ENCODE measurements around the gene PCGF5.
A peak's percentile ranks its signal among the peaks of the same experiment; 100 is the strongest.

PCGF5 gene

DNA sequence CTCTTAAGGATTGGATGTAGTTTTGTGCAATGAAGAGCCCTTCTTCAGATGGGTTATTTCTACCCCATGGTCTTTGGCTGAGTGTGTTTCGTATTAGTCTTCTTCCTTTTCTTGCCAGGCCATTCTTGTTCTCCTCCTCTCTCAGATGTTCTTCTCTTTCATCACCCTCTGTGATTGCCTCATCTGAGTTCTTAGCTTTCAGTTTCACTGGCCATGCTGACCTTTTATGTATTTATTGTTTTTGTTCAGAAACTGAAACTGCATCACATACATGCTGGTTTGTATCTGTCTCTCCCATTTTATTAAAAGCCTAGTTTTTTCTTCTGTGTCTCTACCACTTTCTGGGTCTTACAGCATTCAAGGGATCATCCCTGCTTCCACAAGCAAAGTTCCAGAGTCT, 21.7 kb upstream of the PCGF5 start:
- no peak for DNase-seq
- peak overlapping the region; percentile 8 to 24 for H3K4me3 Mint-ChIP-seq

DNA sequence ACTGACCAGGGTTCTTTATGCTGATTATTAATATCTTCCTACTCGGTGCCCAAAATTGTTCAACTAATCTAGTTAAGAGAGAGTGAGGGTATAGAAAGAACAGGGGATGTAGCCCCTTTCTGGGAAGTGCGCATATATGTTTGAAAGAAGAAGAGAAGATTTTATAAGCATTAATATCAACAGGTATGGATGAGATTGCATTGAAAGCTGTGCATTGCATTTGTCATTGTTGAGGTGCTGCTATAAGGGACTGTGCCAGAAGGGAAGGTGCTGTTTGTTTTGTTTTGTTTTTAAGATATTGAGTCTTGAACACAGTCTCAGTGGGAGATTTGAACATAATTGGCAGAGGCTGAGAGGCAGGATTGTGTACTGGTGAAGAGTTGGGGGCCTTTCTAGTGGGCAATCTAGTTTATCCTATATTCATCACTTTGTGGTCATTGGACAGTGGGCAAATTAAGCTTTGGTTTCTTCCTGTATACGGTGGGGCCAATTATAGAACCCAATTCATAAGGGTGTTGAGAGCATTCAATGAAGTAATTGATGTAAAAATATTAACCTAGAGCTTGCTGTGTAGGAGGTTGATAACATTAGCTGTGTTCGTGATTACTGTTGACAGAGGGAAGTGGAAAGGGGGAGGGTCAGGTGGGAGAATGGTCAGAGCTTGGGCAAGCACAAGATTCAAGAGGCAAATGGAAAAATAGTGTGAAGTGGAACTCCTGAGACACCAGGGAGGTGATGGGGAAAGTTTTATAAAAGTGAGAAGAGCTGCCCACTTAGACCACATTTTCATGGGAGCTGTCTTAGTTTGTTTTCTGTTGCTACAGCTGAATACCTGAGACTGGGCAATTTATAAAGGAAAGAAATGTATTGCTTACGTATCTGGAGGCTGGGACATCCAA, 19.9 kb upstream of the PCGF5 start:
- H3K9me3 Mint-ChIP-seq: peaks cover 3 to 6% of the 10 kb centered on the region in 2 donors
- peak overlapping the region; percentile 67 to 68 for H3K4me3 Mint-ChIP-seq
- peaks cover 59 to 80% of the 10 kb centered on the region in 2 donors for H3K4me1 Mint-ChIP-seq
- DNase-seq (peak; percentile 26), ATAC-seq (replicated peaks) (peak; percentile 58 to 63)
- peak overlapping the region; percentile 95 for H3K27ac Mint-ChIP-seq
- peaks cover 16 to 18% of the 10 kb centered on the region in 2 donors for H3K36me3 Mint-ChIP-seq
- H3K27me3 Mint-ChIP-seq: no peaks in the 10 kb centered on the region

More for the DNA sequence above, 21.7 kb upstream of the PCGF5 start:
- H3K27ac Mint-ChIP-seq: peak overlapping the region; percentile 21
- H3K36me3 Mint-ChIP-seq: peaks cover 22 to 31% of the 10 kb centered on the region in 2 donors
- peaks cover 62 to 79% of the 10 kb centered on the region in 2 donors for H3K4me1 Mint-ChIP-seq
- H3K9me3 Mint-ChIP-seq: peaks cover 9 to 12% of the 10 kb centered on the region in 2 donors
- ATAC-seq (replicated peaks): peak; percentile 49 to 58
- H3K27me3 Mint-ChIP-seq: no peaks in the 10 kb centered on the region

DNA sequence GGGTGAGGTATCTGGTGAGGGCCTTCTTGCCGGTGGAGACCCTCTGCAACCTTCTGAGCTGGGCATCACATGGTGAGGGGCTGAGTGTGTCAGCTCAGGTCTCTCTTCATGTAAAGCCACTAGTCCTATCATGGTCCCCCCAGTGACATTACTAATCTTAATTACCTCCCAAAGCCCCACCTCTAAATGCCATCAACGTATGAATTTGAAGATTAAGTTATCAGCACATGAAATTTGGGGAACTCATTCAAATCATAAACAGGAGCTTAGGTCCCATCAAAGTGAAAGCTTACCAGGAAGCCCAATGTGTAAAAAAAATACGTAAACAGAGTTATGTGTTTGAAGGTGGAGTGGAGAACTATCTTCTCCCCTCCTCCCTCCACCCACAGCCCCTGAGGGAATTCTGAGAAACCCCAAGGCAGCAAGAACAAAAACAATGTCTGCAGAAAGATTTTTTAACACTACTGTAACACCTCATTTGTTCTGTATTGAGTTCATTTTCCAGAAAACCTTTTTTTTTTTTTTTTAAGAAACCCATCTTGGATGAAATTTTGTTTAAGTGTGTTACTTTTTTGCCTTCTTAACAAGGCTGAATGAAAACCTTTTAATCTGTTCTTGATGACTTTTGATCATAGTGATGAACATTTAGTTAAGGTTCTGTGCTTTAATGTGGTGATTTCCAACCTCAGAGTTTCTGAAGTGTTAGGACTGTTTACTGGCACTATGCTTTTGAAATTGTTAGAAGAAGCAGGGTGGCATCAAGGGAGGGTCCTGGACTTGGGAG, 19.1 kb upstream of the PCGF5 start:
- H3K36me3 Mint-ChIP-seq: peaks cover 17% of the 10 kb centered on the region in 2 donors
- H3K27ac Mint-ChIP-seq: peak overlapping the region; percentile 95
- H3K9me3 Mint-ChIP-seq: peaks cover 3 to 6% of the 10 kb centered on the region in 2 donors
- H3K27me3 Mint-ChIP-seq: no peaks in the 10 kb centered on the region
- peak overlapping the region; percentile 67 to 68 for H3K4me3 Mint-ChIP-seq
- DNase-seq: peak; percentile 76
- H3K4me1 Mint-ChIP-seq: peaks cover 65 to 87% of the 10 kb centered on the region in 2 donors
- ATAC-seq (replicated peaks): peak; percentile 77 to 84

DNA sequence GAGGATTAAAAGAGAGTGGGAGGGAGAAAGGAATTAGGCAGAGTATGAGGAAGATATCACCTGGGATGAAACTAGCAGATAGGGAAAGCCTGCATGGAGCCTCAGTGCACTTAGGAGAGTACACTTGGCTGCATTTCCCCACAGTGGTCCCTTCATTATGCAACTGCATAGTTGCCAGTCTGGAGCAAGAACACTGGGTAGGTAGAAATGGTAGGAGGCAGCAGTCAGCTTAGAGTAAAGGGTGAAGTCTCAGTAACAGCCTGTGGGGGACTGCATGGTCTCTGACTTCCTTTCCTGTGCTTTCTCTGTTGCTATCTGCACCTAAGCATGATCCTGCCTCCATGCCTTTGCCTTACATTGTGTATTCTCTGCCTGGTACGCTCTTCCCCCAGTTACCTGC, 14.0 kb upstream of the PCGF5 start:
- Mint-ChIP-seq H3K36me3 (peaks cover 3 to 12% of the 10 kb centered on the region in 2 donors), H3K9me3 (no peaks in the 10 kb centered on the region), H3K27ac (peak overlapping the region; percentile 59), H3K4me3 (peak overlapping the region; percentile 11 to 18), H3K4me1 (peaks cover 54 to 84% of the 10 kb centered on the region in 2 donors), H3K27me3 (no peaks in the 10 kb centered on the region)
- DNase-seq (no peak), ATAC-seq (replicated peaks) (peak; percentile 61 to 62)

DNA sequence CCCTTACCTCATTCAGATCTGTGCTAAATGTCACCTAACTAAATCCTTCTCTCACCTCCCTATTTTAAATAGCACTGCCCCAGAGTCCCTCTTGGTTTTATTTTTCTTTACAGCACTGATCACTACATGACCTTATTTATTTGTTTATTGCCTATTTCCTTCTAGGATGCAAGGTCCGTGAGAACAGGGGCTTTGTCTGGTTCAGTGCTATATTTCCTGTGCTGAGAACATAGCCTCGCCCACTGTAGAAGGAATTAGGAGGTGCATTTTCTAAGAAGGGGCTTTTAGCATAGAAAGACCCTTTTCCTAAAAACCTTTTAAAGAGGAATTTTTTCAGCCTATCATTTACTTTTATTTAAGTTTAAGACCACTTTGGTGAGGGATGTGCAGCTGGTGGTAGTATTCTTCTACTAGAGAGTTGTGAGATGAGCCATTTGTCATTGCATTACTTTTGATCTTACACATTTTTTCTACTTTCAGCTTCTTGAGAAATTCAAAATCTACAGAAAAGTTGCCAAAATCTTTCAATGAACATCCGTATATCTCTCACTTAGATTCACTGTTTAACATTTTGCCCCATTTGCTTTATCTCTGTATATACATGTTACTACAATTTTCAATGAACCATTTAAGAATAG, 13.5 kb upstream of the PCGF5 start:
- no peaks in the 10 kb centered on the region for H3K9me3 Mint-ChIP-seq
- H3K27me3 Mint-ChIP-seq: no peaks in the 10 kb centered on the region
- H3K4me3 Mint-ChIP-seq: peak overlapping the region; percentile 11 to 18
- ATAC-seq (replicated peaks) (peak; percentile 25 to 30), DNase-seq (no peak)
- H3K27ac Mint-ChIP-seq: peak overlapping the region; percentile 59
- peaks cover 58 to 85% of the 10 kb centered on the region in 2 donors for H3K4me1 Mint-ChIP-seq
- H3K36me3 Mint-ChIP-seq: peaks cover 3 to 12% of the 10 kb centered on the region in 2 donors

DNA sequence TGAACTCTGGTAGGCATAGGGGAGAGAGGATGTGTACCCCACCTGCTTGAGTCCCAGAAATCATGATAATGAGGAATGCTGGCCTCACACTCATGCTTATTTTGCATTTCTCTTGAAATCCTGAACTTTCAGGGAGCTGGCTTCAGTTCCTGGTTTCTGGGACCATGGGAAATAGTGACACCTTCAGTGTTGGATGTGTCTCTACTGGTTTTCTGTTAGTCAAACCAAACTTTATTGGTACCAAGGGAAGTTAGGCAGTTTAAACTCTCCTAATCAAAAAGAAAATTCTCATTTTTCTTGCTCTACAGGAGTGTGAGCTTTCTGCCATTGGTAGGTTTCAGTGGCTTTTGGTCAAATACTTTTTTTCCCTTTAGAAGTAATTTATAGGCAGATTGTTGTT, 11.8 kb upstream of the PCGF5 start:
- Mint-ChIP-seq H3K4me1 (peaks cover 50 to 75% of the 10 kb centered on the region in 2 donors), H3K27ac (peak overlapping the region; percentile 62)

DNA sequence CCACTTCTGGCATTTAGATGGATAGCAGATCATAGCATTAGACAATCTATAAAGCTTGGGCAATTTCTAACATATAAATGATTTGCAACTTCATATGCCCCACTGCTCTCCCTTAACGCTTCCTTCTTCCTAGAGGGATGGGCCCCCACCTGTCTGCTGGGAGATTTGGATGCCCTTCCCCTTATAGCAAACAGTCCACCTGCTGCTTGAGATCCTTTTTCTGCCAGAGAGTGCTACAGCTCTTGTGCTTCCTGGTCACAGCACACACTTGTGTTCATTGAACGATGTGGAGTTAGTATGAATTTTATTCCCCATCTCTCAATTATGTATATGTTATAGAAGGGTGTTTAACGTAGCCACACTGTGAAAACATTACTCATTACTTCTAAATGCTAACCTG, 10.4 kb upstream of the PCGF5 start:
- no peaks in the 10 kb centered on the region for H3K9me3 Mint-ChIP-seq
- ATAC-seq (replicated peaks): peak; percentile 2 to 14
- no peak for DNase-seq
- peaks cover 51 to 78% of the 10 kb centered on the region in 2 donors for H3K4me1 Mint-ChIP-seq
- peaks cover 3 to 12% of the 10 kb centered on the region in 2 donors for H3K36me3 Mint-ChIP-seq
- H3K27ac Mint-ChIP-seq: peak overlapping the region; percentile 26
- peak overlapping the region in 1 of 2 donors; percentile 25 for H3K4me3 Mint-ChIP-seq
- no peaks in the 10 kb centered on the region for H3K27me3 Mint-ChIP-seq

More for the DNA sequence above, 11.8 kb upstream of the PCGF5 start:
- H3K36me3 Mint-ChIP-seq: peaks cover 3 to 12% of the 10 kb centered on the region in 2 donors
- DNase-seq (no peak), ATAC-seq (replicated peaks) (no peak)
- H3K9me3 Mint-ChIP-seq: no peaks in the 10 kb centered on the region
- no peak overlapping the region for H3K4me3 Mint-ChIP-seq
- no peaks in the 10 kb centered on the region for H3K27me3 Mint-ChIP-seq

DNA sequence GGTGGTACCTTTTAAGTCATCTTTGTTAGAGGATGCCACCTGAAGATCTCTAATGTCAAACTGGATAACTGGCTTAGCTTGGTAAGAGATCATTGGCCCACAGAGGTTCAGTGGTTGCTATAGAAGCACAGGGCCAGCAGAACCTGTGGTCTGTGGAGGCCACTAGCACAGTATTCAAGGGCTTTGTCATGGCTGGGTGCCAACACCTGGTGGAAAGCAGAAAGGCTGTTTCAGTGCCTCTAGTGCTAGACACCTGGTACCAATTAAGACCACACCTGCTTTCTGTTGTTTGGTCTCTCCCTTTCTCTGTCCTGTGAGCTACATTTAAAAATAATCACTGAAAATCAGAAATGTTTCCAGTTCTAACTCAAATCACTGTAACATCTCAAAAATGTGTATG, 10.0 kb upstream of the PCGF5 start:
- Mint-ChIP-seq H3K9me3 (no peaks in the 10 kb centered on the region), H3K4me3 (no peak overlapping the region), H3K27me3 (no peaks in the 10 kb centered on the region), H3K4me1 (peaks cover 51 to 77% of the 10 kb centered on the region in 2 donors), H3K27ac (peak overlapping the region; percentile 81), H3K36me3 (peaks cover 3 to 12% of the 10 kb centered on the region in 2 donors)
- DNase-seq (peak; percentile 23), ATAC-seq (replicated peaks) (peak; percentile 69 to 84)

DNA sequence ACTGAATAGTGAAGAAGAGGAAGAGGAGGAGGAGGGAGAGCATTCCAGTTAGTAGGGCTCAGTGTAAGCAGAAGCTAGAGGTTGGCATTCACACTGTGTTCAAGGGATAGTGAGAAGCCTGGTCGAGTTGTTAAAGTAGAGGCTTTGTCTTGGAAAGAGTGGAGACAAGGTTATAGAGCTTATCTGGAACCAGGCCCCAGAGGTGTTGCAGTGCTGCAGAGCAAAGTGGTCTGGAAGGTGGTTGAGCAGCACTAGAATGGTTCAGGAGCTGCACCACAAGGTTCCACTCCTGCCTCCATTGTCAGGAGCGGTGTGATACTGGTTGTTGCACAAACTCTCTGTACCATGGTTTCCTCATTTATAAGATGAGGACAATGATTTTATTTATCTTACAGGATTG, 8.8 kb upstream of the PCGF5 start:
- H3K4me1 Mint-ChIP-seq: peaks cover 49 to 77% of the 10 kb centered on the region in 2 donors

DNA sequence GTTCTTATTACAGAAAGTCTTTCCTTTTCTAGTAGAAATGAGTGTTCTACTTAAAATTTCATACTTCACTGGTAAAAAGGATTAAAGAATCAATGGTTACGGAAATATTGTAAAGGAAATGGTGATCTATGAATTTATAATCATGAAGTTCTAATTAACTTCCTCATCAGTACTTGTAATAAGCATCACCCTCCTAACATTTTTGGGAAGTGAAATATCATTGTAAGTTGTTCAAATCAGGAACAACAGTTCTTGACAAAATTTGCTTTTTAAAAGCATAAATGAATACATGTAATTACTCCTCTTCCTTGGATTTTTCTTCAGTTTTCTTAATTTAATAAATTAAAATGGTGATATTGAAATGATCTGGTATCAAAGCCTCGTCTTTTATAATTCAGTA, 5.6 kb upstream of the PCGF5 start:
- no peak for DNase-seq
- H3K36me3 Mint-ChIP-seq: peaks cover 0 to 13% of the 10 kb centered on the region in 2 donors

More for the DNA sequence above, 8.8 kb upstream of the PCGF5 start:
- no peak overlapping the region for H3K4me3 Mint-ChIP-seq
- no peak overlapping the region for H3K27ac Mint-ChIP-seq
- H3K9me3 Mint-ChIP-seq: no peaks in the 10 kb centered on the region
- no peaks in the 10 kb centered on the region for H3K27me3 Mint-ChIP-seq
- peaks cover 2 to 16% of the 10 kb centered on the region in 2 donors for H3K36me3 Mint-ChIP-seq
- ATAC-seq (replicated peaks) (no peak), DNase-seq (no peak)

DNA sequence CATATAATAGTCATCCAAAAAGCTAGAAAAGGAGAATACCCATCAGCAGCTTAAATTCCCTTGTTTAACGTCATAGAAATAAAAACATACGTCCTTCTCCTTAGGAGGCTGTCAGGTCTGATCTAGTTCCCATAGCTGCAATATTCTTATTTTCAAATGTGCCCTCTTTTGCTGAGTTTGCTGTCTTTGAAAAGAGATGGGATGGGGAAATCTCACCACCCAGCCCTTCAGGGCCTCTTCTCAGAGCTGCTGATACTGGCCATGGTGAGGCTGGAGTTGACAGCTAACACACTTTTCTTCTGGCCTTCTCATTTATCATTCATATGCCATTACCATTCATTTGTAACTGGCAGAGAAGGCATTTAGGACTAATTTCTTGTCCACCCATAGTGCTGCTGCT, 5.1 kb upstream of the PCGF5 start:
- Mint-ChIP-seq H3K36me3 (peaks cover 0 to 10% of the 10 kb centered on the region in 2 donors), H3K4me1 (peaks cover 41 to 74% of the 10 kb centered on the region in 2 donors), H3K27ac (peak overlapping the region; percentile 31), H3K9me3 (no peaks in the 10 kb centered on the region), H3K4me3 (no peak overlapping the region), H3K27me3 (no peaks in the 10 kb centered on the region)
- DNase-seq (no peak), ATAC-seq (replicated peaks) (peak; percentile 36 to 55)

More for the DNA sequence above, 5.6 kb upstream of the PCGF5 start:
- H3K4me3 Mint-ChIP-seq: peak overlapping the region in 1 of 2 donors; percentile 41
- H3K27ac Mint-ChIP-seq: peak overlapping the region; percentile 91
- H3K27me3 Mint-ChIP-seq: no peaks in the 10 kb centered on the region
- no peaks in the 10 kb centered on the region for H3K9me3 Mint-ChIP-seq
- peak; percentile 51 to 53 for ATAC-seq (replicated peaks)
- H3K4me1 Mint-ChIP-seq: peaks cover 41 to 75% of the 10 kb centered on the region in 2 donors

DNA sequence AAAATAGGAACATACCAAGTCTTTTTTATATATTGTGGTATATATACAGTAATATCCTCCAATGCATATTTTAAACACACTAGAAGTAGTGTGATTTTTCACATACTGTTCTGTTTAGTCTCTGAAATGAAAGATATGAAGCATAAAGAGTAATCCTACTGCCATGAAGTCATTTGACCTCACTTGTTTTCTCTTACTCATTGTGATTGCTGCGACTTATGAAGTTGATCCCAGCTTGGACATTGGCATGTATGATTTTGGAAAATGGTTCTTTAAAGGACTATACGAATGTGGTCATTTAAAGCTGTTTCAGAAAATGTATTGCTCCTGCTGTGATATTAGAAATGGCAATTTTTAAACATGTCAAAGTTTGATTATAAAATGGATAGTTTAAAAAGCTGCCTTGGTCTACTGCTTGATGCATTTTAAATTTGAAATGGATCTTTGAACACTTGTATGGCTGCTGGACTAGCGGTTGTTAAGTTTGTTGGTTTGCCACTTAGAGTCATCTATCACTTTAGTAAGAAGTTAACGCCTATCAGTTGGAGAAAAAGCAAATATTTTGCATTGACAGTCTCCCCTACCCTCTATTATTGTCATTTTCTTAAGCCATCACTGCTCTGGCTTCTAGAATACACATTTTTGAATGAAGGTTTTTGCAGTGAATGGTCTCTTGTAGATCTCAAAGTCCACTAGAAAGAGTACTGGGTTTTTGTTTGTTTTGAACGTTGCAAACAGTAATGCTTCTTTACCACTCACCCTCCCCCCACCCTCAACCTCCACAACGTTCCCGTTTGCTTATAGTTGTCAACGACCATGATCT, 881 bp upstream of the PCGF5 start:
- Mint-ChIP-seq H3K4me3 (peak overlapping the region; percentile 77 to 92), H3K27me3 (no peaks in the 10 kb centered on the region), H3K36me3 (peaks cover 15 to 38% of the 10 kb centered on the region in 2 donors), H3K9me3 (no peaks in the 10 kb centered on the region), H3K4me1 (peaks cover 43 to 76% of the 10 kb centered on the region in 2 donors), H3K27ac (peak overlapping the region; percentile 94)
- DNase-seq (no peak), ATAC-seq (replicated peaks) (no peak)

Data from stimulated activated naive B cell treated with anti-CD40 and anti-IgM and Interleukin-4, amounts not matched to agents 10 μg/mL and 1 μg/mL and 100 μg/mL, for 72 hours (primary cell).